Measurements from ENCODE around the gene CAMK4.

DNA sequence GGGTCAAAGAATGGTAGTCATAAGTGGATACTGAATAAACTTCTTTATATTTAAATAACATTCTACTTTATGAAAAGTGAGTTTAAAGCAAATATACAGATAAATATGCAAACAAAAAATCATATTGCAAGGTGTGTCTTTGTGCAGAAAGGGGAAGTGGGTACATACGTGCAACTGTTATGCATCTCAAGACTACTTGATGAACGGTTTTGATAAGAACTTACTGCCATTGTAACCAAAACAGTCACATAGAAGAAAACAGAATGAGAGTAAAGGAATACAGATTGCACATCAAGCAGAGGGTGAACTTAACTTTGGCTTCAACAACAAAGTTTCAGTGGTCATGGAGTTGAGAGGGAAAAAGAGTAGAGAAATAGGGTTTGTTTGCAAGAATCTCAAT, 9.9 kb downstream of the CAMK4 start:
- TF ChIP-seq, protein P1, sequence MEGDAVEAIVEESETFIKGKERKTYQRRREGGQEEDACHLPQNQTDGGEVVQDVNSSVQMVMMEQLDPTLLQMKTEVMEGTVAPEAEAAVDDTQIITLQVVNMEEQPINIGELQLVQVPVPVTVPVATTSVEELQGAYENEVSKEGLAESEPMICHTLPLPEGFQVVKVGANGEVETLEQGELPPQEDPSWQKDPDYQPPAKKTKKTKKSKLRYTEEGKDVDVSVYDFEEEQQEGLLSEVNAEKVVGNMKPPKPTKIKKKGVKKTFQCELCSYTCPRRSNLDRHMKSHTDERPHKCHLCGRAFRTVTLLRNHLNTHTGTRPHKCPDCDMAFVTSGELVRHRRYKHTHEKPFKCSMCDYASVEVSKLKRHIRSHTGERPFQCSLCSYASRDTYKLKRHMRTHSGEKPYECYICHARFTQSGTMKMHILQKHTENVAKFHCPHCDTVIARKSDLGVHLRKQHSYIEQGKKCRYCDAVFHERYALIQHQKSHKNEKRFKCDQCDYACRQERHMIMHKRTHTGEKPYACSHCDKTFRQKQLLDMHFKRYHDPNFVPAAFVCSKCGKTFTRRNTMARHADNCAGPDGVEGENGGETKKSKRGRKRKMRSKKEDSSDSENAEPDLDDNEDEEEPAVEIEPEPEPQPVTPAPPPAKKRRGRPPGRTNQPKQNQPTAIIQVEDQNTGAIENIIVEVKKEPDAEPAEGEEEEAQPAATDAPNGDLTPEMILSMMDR (IDR thresholded peaks at IDR 0.05) = no peak
- TF ChIP-seq POLR2A (IDR thresholded peaks at IDR 0.05) = no peak

Data from prostate gland (tissue), 2 donors.